ENCODE measurements around the gene BARHL2.

GRCh38 chr1:90706437-90707362, 10.4 kb downstream of the BARHL2 start:
- TF ChIP-seq CTCF (IDR thresholded peaks at IDR 0.05) (no peak), POLR2AphosphoS5 (IDR thresholded peaks at IDR 0.05) (no peak), POLR2A (IDR thresholded peaks at IDR 0.05) (no peak)

Data from suprapubic skin (tissue), 4 donors.